ENCODE results near the gene MNAT1.
A peak's percentile ranks its signal among the peaks of the same experiment; 100 is the strongest.

Gene MNAT1

DNA sequence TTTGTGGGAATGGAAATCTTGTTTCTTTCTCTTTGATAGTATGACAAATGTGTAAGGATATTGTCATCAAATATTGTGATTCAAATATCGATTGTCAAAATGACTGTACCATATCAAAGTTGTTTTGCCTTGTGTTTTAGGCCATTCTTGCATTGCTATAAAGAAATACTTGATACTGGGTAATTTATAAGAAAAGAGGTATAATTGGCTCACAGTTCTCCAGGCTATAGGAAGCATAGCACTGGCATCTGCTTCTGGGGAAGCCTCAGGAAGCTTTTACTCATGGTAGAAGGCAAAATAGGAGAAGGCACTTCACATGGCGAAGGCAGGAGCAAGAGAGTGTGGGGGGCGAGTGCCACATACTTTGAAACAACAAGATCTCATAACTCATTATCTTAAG is 238.5 kb downstream of the MNAT1 start:
- Histone ChIP-seq H3K4me3 (ENCODE audit: low read depth, low read length) (no peak overlapping the region), H3K4me1 (ENCODE audit: control insufficient read depth, insufficient read depth, low read length) (no peaks in the 10 kb centered on the region), H3K36me3 (ENCODE audit: control insufficient read depth, insufficient read depth, low read length) (no peaks in the 10 kb centered on the region), H3K9me3 (ENCODE audit: control insufficient read depth, insufficient read depth, low read length) (no peaks in the 10 kb centered on the region), H3K27me3 (ENCODE audit: control insufficient read depth, insufficient read depth, low read length) (no peaks in the 10 kb centered on the region), H3K9ac (ENCODE audit: low read depth, low read length) (no peak overlapping the region)

DNA sequence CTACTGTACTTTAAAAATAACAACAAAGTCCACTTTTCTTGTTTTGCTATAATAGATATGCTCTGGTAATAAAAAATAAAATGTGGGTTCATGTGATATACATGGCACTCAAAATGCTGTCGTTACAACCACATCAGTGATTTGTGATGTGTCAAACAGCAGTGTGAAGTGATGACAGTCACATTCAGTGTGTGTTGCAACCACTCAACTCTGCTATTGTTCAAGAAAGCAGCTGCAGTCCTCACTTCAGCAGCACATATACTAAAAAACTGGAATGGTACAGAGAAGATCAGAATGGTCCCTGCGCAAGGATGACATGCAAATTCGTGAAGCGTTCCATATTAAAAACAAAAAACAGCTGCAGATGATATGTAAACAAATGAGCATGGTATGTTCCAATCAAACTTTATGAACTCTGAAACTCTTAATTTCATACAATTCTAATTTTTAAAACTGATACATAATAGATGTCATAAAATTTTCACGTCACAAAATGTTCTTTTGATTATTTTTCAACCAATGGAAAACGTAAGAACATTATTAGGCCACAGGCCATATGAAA is 239.6 kb downstream of the MNAT1 start:
- Histone ChIP-seq H3K9ac (ENCODE audit: low read depth, low read length) (no peak overlapping the region), H3K4me1 (ENCODE audit: control insufficient read depth, insufficient read depth, low read length) (no peaks in the 10 kb centered on the region), H3K9me3 (ENCODE audit: control insufficient read depth, insufficient read depth, low read length) (no peaks in the 10 kb centered on the region), H3K27me3 (ENCODE audit: control insufficient read depth, insufficient read depth, low read length) (no peaks in the 10 kb centered on the region), H3K4me3 (ENCODE audit: low read depth, low read length) (no peak overlapping the region), H3K36me3 (ENCODE audit: control insufficient read depth, insufficient read depth, low read length) (no peaks in the 10 kb centered on the region)

- no peak overlapping the region for H3K9ac ChIP-seq (ENCODE audit: low read depth, low read length)
- no peak overlapping the region for H3K4me3 ChIP-seq (ENCODE audit: low read depth, low read length)
- no peaks in the 10 kb centered on the region for H3K27me3 ChIP-seq (ENCODE audit: control insufficient read depth, insufficient read depth, low read length)
- H3K36me3 ChIP-seq (ENCODE audit: control insufficient read depth, insufficient read depth, low read length) = no peaks in the 10 kb centered on the region
- H3K9me3 ChIP-seq (ENCODE audit: control insufficient read depth, insufficient read depth, low read length) = no peaks in the 10 kb centered on the region
- no peaks in the 10 kb centered on the region for H3K4me1 ChIP-seq (ENCODE audit: control insufficient read depth, insufficient read depth, low read length)
These were observed 241.0 kb downstream of the MNAT1 start for GRCh38 chr14:60975551-60975950.

- H3K4me3 ChIP-seq (ENCODE audit: low read depth, low read length) = no peak overlapping the region
- H3K9ac ChIP-seq (ENCODE audit: low read depth, low read length) = no peak overlapping the region
- H3K9me3 ChIP-seq (ENCODE audit: control insufficient read depth, insufficient read depth, low read length) = no peaks in the 10 kb centered on the region
- no peaks in the 10 kb centered on the region for H3K27me3 ChIP-seq (ENCODE audit: control insufficient read depth, insufficient read depth, low read length)
- H3K36me3 ChIP-seq (ENCODE audit: control insufficient read depth, insufficient read depth, low read length) = no peaks in the 10 kb centered on the region
- no peaks in the 10 kb centered on the region for H3K4me1 ChIP-seq (ENCODE audit: control insufficient read depth, insufficient read depth, low read length)
These were observed 243.3 kb downstream of the MNAT1 start for GRCh38 chr14:60977847-60978246.

DNA sequence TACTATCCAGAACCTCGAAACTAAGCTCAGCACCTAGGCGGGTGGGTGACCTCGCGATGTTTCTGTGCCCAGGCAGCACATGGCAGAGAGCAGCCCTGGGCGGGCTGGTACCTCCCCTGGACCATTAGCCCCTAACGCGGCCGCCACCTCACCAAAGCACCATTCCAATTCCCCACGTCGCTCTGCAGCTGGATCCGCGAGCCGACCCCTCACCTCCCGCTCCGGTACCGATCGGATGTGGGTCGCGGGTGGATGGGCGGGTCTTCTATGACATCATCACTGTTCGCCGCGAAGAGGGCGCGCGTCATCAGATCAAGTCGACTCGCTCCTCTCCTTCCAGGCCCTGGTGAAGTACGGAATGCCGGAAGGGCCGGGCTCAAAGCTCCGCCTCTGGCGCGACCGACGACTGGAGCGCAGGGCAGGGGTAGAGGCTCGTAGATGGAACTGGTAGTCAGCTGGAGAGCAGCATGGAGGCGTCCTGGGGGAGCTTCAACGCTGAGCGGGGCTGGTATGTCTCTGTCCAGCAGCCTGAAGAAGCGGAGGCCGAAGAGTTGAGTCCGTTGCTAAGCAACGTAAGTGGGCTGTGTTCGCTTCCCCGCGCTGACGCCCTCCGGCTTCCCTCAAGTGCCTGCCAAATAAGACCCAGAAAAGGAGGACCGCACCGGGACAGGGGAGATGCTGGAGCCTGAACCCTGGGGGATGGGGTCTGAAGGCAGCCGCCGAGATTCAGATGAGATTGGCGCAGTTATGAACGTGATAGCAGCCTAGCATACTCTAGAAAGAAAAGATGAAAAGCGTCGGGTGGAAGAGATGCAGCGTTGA is 246.5 kb downstream of the MNAT1 start, which contains the start of the genes SLC38A6 and TRMT5:
SLC38A6 (plus strand) TSS at position 435 of the 822 bp plus-strand sequence; CDS start at position 468, 33 bp downstream.
TRMT5 (minus strand) TSS at position 269 of the 822 bp plus-strand sequence; CDS start at position 163, 106 bp downstream.
- Histone ChIP-seq H3K36me3 (ENCODE audit: control insufficient read depth, insufficient read depth, low read length) (no peaks in the 10 kb centered on the region), H3K27me3 (ENCODE audit: control insufficient read depth, insufficient read depth, low read length) (no peaks in the 10 kb centered on the region), H3K4me1 (ENCODE audit: control insufficient read depth, insufficient read depth, low read length) (no peaks in the 10 kb centered on the region), H3K9me3 (ENCODE audit: control insufficient read depth, insufficient read depth, low read length) (no peaks in the 10 kb centered on the region), H3K9ac (ENCODE audit: low read depth, low read length) (peak within 1 kb of the TSS; percentile 79), H3K4me3 (ENCODE audit: low read depth, low read length) (peak within 1 kb of the TSS; percentile 97)

DNA sequence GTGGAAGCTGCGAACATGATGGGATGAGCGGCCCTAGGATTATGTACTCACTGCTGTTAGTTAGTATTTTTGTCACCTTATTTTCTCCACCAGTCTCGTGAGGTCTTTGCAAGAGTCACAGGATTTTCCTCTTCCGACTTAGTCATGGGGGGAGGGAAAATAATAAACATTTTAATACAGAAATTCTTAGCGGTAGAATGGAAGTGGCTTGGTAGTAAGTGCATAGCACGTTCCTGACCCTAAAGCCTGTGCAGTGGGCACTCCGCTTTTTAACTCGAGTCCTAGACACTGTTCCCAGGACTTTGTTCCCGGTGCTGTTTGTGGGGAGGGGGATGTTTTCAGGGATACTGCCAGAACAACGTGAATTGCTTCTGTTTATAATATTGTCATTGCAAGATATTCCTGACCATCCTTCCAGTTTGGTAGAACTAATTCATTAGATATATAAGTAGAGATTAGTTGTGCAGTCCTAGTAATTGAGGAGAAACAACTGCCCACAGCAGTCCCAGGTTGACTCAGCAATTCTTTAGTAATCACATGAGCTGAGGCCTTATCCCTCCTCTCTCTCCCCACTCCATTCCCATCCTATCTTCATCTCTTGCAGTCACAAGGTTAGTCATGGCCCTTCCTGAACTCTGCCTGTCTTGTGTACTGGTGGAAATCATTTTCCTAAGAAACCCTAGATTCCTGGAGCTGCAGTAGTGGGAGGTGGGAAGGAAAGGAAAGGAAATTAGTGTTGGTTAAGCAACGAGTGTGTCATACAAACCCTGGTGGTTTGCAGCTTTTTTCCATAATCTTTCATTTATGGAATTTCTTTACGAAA is 247.3 kb downstream of the MNAT1 start:
- Histone ChIP-seq H3K9ac (ENCODE audit: low read depth, low read length) (peak overlapping the region; percentile 79), H3K9me3 (ENCODE audit: control insufficient read depth, insufficient read depth, low read length) (no peaks in the 10 kb centered on the region), H3K4me3 (ENCODE audit: low read depth, low read length) (peak overlapping the region; percentile 97), H3K4me1 (ENCODE audit: control insufficient read depth, insufficient read depth, low read length) (no peaks in the 10 kb centered on the region), H3K36me3 (ENCODE audit: control insufficient read depth, insufficient read depth, low read length) (no peaks in the 10 kb centered on the region), H3K27me3 (ENCODE audit: control insufficient read depth, insufficient read depth, low read length) (no peaks in the 10 kb centered on the region)

DNA sequence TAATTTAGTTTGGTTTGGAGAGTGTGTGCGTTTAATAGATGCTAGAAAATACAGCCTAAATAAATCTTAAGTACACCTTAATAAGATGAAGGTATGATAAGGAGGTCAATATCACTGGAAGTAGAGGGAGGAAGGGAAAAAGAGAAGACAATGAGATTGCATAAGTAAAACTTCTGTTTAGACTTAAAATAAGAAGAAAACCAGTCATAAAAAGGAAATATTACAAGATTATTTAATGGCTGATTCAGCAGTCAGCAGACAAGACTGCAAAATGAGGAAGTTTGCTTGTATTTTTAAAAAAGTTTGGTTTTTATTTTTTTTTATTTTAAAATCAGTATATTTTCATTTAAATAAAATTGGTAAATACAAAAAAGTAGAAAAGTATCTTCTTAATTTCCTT is 249.6 kb downstream of the MNAT1 start:
- Histone ChIP-seq H3K27me3 (ENCODE audit: control insufficient read depth, insufficient read depth, low read length) (no peaks in the 10 kb centered on the region), H3K4me3 (ENCODE audit: low read depth, low read length) (no peak overlapping the region), H3K9me3 (ENCODE audit: control insufficient read depth, insufficient read depth, low read length) (no peaks in the 10 kb centered on the region), H3K4me1 (ENCODE audit: control insufficient read depth, insufficient read depth, low read length) (no peaks in the 10 kb centered on the region), H3K36me3 (ENCODE audit: control insufficient read depth, insufficient read depth, low read length) (no peaks in the 10 kb centered on the region), H3K9ac (ENCODE audit: low read depth, low read length) (no peak overlapping the region)

DNA sequence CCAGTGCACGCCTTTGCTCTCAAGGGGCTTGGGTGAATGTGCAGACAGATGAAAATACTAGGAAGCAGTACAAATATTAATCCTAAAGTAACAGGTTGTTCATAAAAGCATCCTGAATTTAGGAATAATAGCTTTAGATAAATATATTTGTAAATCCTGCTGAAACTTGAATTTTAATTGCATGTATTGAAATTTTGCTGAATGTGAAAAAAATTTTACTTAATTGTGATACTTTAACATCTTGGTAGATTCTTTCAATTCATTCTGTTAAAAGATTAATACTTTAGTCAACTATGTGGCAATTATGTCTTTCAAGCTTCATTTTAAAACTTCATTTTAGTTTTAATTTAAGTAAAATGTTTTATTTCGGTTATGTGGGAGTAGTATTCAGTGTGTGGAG is 251.9 kb downstream of the MNAT1 start:
- H3K4me1 ChIP-seq (ENCODE audit: control insufficient read depth, insufficient read depth, low read length) = no peaks in the 10 kb centered on the region
- no peak overlapping the region for H3K4me3 ChIP-seq (ENCODE audit: low read depth, low read length)
- no peak overlapping the region for H3K9ac ChIP-seq (ENCODE audit: low read depth, low read length)
- no peaks in the 10 kb centered on the region for H3K27me3 ChIP-seq (ENCODE audit: control insufficient read depth, insufficient read depth, low read length)
- no peaks in the 10 kb centered on the region for H3K9me3 ChIP-seq (ENCODE audit: control insufficient read depth, insufficient read depth, low read length)
- no peaks in the 10 kb centered on the region for H3K36me3 ChIP-seq (ENCODE audit: control insufficient read depth, insufficient read depth, low read length)

DNA sequence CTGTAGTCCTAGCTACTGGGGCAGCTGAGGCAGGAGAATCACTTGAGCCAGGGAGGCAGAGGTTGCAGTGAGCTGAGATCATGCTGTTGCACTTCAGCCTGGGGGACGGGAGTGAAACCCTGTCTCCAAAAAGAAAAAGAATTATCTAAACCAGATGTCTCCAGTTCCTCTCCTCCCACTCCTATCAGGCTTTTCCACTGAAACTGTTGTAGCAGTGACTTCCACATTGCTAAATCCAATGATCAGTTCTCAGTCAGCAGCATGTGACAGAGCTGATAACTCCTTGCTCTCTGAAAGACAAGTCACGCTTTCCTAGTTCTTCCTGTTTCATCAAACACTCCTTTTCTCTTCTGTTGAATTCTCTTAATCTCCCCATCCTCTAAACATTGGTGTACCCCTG is 255.0 kb downstream of the MNAT1 start:
- Histone ChIP-seq H3K27me3 (ENCODE audit: control insufficient read depth, insufficient read depth, low read length) (no peaks in the 10 kb centered on the region), H3K4me1 (ENCODE audit: control insufficient read depth, insufficient read depth, low read length) (no peaks in the 10 kb centered on the region), H3K9me3 (ENCODE audit: control insufficient read depth, insufficient read depth, low read length) (no peaks in the 10 kb centered on the region), H3K36me3 (ENCODE audit: control insufficient read depth, insufficient read depth, low read length) (no peaks in the 10 kb centered on the region), H3K4me3 (ENCODE audit: low read depth, low read length) (no peak overlapping the region), H3K9ac (ENCODE audit: low read depth, low read length) (no peak overlapping the region)

DNA sequence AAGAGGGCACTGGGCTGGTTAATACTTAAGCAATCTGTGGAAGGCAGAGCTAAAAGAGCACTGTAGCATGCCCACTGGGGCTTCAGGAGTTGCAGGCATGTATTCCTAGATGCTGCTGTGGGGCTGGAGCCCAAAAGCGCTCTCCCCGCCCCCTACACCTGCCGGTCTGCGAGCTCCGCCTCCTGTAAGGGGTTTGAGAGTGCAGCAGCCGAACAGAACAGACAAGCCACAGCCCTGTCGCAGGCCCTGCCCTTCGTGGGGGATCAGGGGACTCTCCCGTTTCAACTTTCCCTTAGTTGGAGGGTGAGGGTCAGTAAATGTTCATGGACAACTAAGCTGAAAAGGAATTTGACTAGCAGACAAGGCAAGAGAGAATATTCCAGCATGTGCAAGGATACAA is 264.1 kb downstream of the MNAT1 start:
- no peak overlapping the region for H3K9ac ChIP-seq (ENCODE audit: low read depth, low read length)
- no peaks in the 10 kb centered on the region for H3K27me3 ChIP-seq (ENCODE audit: control insufficient read depth, insufficient read depth, low read length)
- no peaks in the 10 kb centered on the region for H3K4me1 ChIP-seq (ENCODE audit: control insufficient read depth, insufficient read depth, low read length)
- H3K36me3 ChIP-seq (ENCODE audit: control insufficient read depth, insufficient read depth, low read length) = no peaks in the 10 kb centered on the region
- no peaks in the 10 kb centered on the region for H3K9me3 ChIP-seq (ENCODE audit: control insufficient read depth, insufficient read depth, low read length)
- no peak overlapping the region for H3K4me3 ChIP-seq (ENCODE audit: low read depth, low read length)

- Histone ChIP-seq H3K9ac (ENCODE audit: low read depth, low read length) (no peak overlapping the region), H3K9me3 (ENCODE audit: control insufficient read depth, insufficient read depth, low read length) (no peaks in the 10 kb centered on the region), H3K4me3 (ENCODE audit: low read depth, low read length) (no peak overlapping the region), H3K4me1 (ENCODE audit: control insufficient read depth, insufficient read depth, low read length) (no peaks in the 10 kb centered on the region), H3K36me3 (ENCODE audit: control insufficient read depth, insufficient read depth, low read length) (no peaks in the 10 kb centered on the region), H3K27me3 (ENCODE audit: control insufficient read depth, insufficient read depth, low read length) (no peaks in the 10 kb centered on the region)
These were observed 265.0 kb downstream of the MNAT1 start for GRCh38 chr14:60999536-60999935.

Data from iPS-15b (cell line).